Suprapubic skin (tissue), 4 donors: ENCODE results near the gene HRH2.

Experiments used
- EP300 ChIP-seq: sonication (generic); formaldehyde crosslinking; IDR thresholded peaks from one replicate; pipeline ENCODE4 v1.6.1; 2017; ENCODE audit warnings: antibody characterized with exemption
- POLR2A ChIP-seq, 2 donors: fragments of 450-650 bp; IDR thresholded peaks; one replicate each; pipeline ENCODE4 v1.6.1; 2017; ENCODE audit warnings: antibody characterized with exemption in 2 of 2, mild to moderate bottlenecking in 2 of 2, moderate library complexity in 2 of 2
- POLR2AphosphoS5 ChIP-seq, 3 donors: sonication (generic); formaldehyde crosslinking; IDR thresholded peaks; one replicate each; pipeline ENCODE4 v1.6.1; 2017; ENCODE audit warnings: antibody characterized with exemption in 3 of 3
- TF ChIP-seq, protein P1 (sequence below), 2 donors: fragments of 200-600 bp in 1 of 2; fragments of 450-650 bp in 1 of 2; sonication (generic) in 1 of 2; IDR thresholded peaks; one replicate each; pipeline ENCODE4 v1.5.1; 2016 to 2019; ENCODE audit warnings: antibody characterized with exemption in 2 of 2, mild to moderate bottlenecking in 1 of 2, moderate library complexity in 1 of 2

DNA sequence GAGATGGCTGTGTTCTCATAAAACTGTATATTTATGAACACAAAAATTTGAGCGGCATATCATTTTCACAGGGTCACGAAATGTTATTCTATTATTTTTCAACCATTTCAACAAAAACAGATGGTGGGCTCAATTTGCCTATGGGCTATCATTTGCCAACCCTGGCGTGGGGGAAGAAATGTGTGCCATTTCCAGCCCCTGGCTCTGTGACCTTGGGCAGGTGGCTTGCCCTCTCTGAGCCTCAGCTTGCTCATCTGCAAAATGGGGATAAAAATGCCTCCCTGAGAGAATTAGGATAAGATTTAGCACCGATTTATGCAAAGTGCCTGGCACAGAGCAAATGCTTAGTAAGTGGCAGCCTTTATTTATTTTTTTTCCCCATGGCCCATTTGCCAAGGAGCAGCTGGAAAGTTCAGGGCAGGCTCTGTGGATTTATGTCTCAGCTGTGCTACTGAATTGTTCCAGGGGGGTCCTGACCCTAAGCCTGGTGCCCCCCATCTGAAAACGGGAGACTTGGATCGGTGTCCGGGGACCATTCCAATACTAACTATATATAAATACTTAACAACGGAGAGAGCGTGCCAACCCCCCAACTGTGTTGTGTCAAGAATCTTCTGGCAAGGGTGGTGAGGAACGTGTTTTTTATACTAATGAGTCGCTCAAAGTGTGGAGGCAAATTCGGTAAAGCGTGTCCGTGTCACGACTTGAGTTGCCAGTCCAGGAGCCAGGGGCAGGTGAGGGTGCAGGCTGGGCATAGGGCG, 34.5 kb downstream of the HRH2 start:
- TF ChIP-seq EP300 (no peak), POLR2A (IDR thresholded peaks at IDR 0.05) (no peak), POLR2AphosphoS5 (IDR thresholded peaks at IDR 0.05) (no peak)
- TF ChIP-seq, protein P1, sequence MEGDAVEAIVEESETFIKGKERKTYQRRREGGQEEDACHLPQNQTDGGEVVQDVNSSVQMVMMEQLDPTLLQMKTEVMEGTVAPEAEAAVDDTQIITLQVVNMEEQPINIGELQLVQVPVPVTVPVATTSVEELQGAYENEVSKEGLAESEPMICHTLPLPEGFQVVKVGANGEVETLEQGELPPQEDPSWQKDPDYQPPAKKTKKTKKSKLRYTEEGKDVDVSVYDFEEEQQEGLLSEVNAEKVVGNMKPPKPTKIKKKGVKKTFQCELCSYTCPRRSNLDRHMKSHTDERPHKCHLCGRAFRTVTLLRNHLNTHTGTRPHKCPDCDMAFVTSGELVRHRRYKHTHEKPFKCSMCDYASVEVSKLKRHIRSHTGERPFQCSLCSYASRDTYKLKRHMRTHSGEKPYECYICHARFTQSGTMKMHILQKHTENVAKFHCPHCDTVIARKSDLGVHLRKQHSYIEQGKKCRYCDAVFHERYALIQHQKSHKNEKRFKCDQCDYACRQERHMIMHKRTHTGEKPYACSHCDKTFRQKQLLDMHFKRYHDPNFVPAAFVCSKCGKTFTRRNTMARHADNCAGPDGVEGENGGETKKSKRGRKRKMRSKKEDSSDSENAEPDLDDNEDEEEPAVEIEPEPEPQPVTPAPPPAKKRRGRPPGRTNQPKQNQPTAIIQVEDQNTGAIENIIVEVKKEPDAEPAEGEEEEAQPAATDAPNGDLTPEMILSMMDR (IDR thresholded peaks at IDR 0.05) = no peak
